Measurements from ENCODE around the gene TACC3.

TACC3 gene

DNA sequence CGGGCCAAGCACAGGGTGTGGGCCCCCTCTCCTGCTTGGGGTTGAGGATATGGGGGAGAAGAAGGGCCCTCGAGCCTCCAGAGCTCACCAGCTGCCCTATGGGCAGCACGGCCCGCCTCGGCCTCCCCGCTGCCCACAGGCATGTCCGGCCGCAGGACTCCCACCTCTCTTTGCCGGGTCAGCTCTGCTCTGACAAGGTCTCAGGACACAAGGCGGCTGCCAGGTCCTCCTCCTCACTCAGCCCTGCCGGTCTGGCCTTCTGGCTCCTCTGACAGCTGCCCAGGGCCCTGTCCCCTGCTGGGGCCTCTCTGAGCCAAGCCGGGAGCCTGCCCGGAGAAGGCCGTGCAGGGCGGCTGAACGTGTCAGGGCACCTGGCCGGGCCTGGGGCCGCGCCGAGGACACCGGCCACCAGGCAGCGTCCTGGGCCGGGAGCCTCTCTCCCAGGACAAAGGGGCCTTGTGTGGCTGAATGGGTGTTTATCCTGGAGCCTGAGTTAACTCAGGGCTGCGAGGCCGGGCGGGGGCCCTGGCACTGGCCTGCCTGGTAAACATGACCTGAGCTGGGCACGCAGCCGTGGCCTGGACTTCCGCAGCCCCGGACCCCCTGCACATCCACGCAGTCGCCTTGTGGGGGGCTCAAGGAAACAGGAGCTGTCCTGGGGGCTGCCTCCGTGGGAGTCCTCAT, 25.7 kb downstream of the TACC3 start:
- DNase-seq (ENCODE audit: low read depth) = no peak

GRCh38 chr4:1747603-1747967, 26.3 kb downstream of the TACC3 start:
- DNase-seq (ENCODE audit: low read depth) = no peak

DNA sequence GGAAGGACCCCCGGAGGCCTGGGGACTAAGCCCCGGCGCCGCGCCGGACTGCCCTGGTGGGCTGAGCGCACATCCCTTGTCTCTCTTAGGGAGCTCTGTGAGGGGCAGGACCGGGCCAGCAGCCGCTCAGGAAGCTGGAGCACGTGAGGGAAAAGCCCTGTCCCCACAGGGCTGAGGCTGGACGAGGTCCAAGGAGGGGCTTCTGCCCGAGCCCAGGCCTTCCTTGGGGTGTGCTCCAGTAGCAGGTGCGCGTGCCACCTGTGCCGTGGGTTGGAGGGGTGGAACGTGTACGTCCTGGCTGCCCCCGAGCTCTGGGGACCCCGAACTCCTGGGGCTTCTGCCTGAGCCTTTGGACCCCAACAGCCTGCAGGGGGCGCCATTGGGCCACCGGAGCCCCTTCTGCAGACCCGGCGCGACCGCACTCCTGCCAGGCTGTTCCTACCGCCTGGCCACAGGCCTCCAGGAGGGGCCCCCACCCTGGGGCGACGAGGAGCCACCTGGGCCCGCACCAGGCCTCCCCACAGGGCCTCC, 27.2 kb downstream of the TACC3 start:
- peak; percentile 84 for DNase-seq (ENCODE audit: low read depth)

GRCh38 chr4:1749370-1749769, 28.0 kb downstream of the TACC3 start:
- DNase-seq (ENCODE audit: low read depth) = no peak

DNA sequence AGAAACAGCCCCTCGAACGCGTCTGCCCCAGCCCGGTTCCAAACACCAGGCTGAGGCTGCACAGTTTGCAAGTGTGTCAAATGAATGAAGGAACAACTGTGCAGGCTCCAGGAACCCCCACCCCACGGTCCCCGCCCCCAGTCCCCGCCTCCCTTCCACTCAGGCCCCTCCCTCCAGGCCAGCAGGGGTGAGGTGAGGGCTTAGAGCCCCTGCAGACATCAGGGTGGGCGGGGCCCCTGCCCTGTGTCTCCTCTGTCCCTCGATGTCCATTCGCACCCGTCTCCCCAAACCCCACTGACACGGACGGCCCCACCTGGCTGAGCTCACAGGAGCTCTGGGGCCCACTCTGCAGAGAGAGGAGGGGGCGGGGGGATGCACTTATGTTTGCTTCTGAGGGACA, 28.5 kb downstream of the TACC3 start:
- DNase-seq (ENCODE audit: low read depth) = no peak

GRCh38 chr4:1750381-1751154, 29.2 kb downstream of the TACC3 start:
- DNase-seq (ENCODE audit: low read depth) = no peak

DNA sequence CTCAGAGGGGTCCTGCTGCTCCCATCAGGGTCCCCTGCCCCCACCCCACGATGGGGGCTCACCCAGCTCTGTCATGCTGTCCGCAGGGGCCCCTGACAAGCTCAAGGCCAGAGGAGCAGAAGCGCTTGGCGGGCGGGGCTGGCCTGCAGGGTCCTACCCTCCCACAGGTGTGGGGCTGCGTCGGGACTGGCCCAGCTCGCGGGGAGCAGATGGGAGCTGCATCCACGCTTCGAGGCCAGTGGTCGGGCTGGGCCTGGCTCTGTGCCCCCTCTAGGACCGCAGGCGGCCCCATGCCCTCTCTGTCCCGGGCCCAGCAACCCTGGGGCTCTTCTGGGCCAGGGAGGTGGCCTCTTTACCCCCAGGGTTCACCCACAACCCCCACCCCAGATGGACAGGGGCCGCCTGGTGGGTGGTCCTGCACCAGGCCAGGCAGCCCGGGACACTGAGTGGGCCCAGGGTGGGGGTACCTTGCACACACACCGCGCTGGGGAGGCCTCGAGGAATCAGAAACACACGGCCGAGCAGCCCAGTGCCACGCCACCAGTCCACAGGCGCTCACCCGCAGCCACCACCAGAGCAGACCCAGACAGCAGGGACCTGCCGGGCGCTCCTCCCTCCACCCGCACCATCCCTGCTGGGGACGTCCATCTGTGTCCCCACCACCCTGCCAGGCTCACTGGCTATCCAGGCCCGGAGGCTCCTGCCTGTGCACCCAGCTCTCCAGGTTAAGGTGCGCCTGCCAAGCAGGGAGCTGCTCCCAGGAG, 30.0 kb downstream of the TACC3 start:
- no peak for DNase-seq (ENCODE audit: low read depth)

DNA sequence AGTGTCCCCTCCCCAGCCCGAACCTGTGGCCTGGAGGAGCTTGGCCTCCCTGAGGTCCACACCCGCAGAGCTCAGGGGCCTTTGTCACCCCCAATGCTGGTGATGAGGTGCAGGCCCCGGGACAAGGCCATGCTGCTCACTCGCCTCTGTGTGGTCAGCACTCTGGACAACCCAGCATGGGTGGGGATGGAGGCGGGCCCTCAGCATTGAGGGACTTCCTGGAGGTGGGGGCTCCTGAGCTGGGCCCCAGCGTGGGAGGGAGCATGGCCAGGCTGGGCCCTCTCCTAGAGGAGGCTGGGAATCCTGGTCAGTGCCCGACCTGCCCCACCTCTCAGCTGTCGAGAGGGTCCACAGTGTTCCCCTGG, 30.6 kb downstream of the TACC3 start:
- no peak for DNase-seq (ENCODE audit: low read depth)

DNA sequence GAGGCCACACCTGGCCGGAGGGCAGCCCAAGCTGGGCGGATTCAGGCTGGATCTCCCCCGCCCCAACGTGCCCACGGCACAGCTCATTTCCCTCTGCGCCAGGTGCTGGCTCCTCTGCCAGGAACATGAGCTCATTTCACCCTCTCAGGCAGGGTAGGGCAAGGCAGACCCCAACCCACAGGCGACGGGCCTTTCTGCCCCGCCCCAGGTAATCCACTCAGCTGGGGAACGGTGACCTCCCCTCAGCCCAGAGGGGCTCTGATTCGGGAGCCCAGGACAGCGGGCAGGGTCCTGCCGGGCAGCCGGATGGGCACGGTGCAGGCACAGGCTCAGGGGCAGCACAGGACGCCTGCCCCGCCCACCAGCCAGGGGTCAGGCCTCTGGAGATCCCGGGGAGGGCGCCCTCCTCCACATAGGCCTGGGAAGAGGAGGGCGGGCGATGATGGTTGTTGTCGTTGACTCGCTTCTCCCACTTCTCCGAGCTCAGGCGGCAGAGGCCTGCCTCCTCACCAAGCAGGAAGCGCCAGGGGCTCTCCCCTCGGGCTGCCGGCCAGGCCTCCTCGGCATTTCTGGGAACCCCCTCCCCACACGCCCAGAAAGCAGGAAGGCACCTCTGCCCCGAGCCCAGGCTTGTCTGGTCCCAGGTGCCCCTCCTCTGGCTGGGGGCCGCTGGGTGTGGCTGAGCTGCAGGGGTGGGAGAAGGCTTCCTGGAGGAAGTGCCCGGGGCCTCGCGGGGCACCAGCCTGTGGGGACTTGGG, 31.1 kb downstream of the TACC3 start:
- DNase-seq (ENCODE audit: low read depth) = peak; percentile 41

DNA sequence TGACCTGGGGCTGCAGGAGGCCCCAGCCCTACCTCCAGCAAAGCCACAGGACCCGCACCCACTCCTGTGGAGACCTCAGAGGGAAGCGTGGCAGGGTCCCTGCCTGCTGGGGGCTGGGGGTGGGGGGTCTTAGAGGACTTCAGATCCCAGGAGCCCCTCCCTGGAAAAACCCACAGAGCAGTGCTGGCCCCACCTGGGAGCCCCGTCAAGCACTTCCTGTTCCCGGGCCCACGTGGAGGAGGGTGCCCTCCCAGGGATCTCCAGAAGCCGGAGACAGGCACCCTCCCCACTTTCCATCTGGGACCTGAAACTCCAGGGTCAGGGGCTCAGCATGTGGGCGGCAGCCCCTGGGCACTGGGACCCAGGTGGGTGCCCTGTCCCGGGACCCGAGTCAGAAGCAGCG, 32.0 kb downstream of the TACC3 start:
- no peak for DNase-seq (ENCODE audit: low read depth)

DNA sequence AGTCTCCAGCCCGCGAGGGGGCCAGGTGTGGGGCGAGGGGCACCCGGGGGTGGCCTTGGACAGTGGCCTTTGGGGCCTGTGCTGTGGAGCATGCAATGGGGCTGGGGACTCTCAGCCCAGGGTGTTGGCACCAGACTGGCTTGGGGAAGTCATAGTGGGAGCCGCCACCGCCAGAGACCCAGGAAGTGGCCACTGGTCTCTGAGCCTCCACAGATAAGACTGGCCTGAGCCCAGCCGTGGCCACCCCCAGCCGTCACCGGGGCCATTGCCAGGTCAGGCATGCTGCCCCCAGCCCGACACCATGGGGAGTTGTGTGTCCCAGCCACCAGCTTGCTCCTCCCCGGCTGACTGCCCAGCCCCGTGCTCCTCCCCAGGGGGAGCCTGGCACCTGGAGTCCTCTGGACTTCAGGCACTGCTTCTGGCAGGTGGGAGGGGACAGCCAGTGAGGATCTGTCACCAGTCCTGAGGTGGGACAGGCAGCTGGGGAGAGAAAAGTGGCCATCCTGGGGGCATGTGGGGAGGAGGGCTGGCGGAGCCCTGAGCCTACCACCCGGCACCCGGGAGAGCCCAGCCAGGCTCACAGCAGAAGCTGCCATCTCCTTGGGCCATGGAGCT, 32.5 kb downstream of the TACC3 start:
- DNase-seq (ENCODE audit: low read depth) = no peak

DNA sequence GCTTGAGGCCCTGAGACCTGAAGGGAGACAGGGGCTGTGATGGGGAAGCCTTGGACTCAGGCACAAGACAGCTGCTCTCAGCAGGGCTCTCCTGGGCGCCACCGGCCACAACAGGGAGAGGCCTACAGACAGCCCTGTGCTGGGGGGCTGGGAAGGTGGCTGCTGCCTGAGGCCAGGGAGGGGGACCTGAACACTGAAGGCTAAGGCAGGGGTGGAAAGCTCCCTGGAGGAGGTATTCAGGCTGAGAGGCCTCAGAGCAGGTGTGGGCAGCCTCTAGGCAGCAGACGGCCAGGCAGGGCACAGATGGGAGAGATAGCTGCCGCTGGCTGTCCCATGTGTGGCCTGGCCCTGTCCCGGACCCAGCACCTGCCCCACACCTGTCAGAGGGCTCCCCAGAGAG, 33.0 kb downstream of the TACC3 start:
- no peak for DNase-seq (ENCODE audit: low read depth)

DNA sequence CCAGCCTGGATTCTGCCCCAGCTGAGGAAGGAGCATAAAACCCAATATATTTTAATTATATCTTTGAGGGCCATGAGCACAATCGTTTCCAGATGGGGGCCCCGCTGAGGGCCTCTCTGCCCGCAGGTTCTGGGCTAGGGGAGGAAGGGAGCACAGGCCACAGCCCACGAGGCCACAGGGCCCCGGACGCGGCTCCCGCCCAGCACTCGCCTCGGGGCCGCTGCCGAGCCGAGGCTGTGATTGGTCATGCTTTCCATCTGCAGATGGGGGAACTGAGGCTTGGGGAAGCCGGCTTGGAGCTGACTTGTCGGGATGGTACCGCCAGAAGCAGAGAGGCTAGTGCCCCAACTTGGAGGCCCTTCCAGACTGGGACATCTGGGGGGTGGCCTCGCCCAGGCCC, 34.0 kb downstream of the TACC3 start:
- DNase-seq (ENCODE audit: low read depth) = no peak

DNA sequence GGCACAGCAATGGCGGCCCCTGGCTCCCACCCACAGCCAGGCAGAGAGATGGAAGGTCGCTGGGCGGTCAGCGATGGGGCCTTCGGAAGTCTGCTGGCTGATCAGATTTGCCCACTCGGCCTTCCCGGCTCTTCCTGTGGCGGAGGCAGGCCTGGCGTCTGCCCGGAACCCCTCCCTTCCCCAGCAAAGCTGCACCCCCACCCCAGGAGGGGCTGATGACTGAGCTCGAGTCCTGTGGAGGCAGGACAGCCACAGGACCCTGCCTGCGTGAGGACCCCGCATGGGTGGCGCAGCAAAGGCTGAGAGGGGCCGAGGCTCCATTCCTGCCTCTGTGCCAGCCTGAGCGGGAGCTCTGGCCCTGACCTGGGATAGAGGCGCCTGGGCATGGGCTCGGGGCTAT, 34.8 kb downstream of the TACC3 start:
- DNase-seq (ENCODE audit: low read depth) = no peak

GRCh38 chr4:1756893-1757779, 35.8 kb downstream of the TACC3 start:
- no peak for DNase-seq (ENCODE audit: low read depth)

GRCh38 chr4:1757836-1758235, 36.5 kb downstream of the TACC3 start:
- DNase-seq (ENCODE audit: low read depth) = no peak

DNA sequence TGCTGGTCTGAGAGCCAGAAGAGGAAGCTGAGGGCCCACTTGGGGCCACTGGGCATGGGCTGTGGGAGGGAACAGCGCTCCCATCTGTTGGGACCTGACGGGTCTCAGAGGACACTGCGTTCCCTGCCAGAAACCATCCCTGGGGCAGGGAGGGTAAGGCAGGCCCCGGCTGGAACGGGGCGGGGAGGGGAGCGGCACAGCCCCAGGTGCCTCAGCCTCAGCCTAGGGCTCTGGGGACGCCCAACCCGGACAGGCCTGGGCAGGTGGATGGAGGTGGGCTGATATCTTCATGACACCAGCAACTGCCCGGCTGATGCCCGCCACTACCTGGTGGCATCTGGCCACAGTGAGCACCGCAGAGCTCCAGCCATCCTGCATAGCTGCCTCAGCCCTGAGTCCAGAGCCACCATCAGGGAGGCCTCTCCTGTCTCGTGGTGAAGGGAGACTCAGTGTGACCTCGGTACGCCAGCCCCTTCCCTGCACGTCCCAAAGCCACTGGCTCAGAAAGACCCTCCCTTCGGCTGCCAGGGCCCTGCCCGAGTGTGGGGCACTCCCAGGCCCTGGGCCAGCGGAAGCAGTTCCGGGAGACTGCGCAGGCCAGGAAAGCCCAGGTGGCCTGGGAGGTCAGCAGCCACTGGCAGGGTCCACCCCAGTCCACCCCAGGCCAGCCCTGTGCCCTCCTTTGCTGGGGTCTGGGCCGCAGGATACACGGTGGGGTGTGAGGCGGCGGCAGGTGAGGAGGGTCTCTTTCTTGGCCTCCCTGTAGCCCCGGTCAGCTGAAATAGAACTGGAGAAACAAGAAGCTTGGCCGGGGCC, 37.2 kb downstream of the TACC3 start:
- no peak for DNase-seq (ENCODE audit: low read depth)

DNA sequence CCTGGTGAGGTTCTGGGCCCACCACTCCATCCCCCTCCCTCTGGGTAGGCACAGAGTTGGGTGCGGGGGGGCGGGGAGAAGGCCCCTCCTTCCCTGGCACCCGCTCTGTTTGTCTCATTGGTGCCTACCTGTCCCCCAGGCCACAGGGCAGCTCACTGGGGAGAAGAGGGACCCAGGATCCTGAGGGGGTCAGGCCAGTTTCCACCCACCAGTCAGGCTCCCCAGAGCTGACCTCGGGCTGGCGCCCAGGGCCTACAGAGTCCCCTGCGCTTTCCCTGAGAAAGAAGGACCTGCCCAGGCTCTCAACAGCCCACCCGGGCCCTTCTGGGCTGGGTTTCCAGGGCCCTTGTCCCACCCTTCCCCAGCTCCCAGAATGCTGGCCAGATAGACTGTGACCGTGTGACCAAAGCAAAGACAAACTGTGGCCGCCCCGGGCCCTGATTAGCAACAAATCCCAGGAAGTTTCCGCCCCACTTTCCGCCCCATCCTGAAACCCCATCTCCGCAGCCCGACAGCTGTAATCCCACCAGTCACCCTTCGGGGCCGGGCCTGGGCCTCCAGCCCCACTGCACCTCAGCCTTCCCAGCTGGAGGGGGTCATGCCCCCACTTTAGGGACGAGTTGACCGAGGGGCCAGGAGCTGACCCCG, 38.0 kb downstream of the TACC3 start:
- no peak for DNase-seq (ENCODE audit: low read depth)

DNA sequence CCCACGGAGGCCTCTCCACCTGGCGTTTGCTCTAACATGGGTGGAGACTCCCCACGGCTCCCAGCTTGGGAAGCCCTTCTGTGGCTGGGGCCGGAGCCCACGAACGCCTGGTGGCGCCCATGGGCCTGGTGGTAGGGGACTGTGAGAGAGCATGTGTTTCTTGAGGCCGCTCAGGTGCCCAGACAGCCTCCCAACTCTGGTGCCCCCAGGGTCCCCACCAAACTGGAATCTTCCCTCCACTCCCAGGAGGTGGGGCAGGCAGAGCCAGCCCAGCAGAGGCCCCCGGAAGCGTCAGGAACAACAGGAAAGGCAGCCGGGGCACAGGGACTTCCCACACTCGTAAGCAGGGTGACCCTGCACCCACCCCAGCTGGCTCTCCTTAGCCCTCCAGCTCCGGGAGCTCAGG, 38.5 kb downstream of the TACC3 start:
- DNase-seq (ENCODE audit: low read depth) = no peak
